ENCODE measurements around the gene FRY. TPM values are rescaled to one million over a fixed set of nuclear protein-coding genes. Genes with fewer than 3 reads are reported as not detected.
A peak's percentile ranks its signal among the peaks of the same experiment; 100 is the strongest.

FRY gene
- total and polyA plus RNA-seq, 2 of the 13 experiments (the other 11 are each of a cell fraction or from before 2014, with no cell fraction given), result 8.2 to 13.1 TPM

GRCh38 chr13:32059511-32059984 is 28.0 kb downstream of the FRY start (continued):
- TF ChIP-seq ZNF580 (CRISPR knock-in tag; IDR thresholded peaks at IDR 0.05; ENCODE audit: borderline replicate concordance, low read depth), result peak; percentile 67; the same call in 1 of the 2 replicates
- TF ChIP-seq GABPA (IDR thresholded peaks at IDR 0.05; ENCODE audit: low read depth, low read length), result no peak
- no peak; the same call in 1 of the 2 replicates for TF ChIP-seq GABPA (CRISPR knock-in tag; IDR thresholded peaks at IDR 0.05; ENCODE audit: low read depth)
- TF ChIP-seq BCL6 (CRISPR knock-in tag; IDR thresholded peaks at IDR 0.05), result peak; percentile 78

GRCh38 chr13:32060401-32060878 is 28.9 kb downstream of the FRY start:
- Histone ChIP-seq H3K9me3 (ENCODE audit: low read length) (no peaks in the 10 kb centered on the region), H2AFZ (ENCODE audit: low read length) (peak overlapping the region; percentile 78), H4K20me1 (ENCODE audit: insufficient read depth, low read length) (no peaks in the 10 kb centered on the region), H3K36me3 (replicated peaks in 1 of 2; ENCODE audit: control insufficient read depth in 1 of 2, insufficient read depth in 2 of 2, low read length in 2 of 2) (no peaks in the 10 kb centered on the region), H3K9ac (ENCODE audit: insufficient read depth, low read depth, low read length) (peak overlapping the region; percentile 24), H3K4me1 (ENCODE audit: insufficient read depth, low read length) (peaks cover 82% of the 10 kb centered on the region), H3K79me2 (ENCODE audit: insufficient read depth, low read length) (peaks cover 8% of the 10 kb centered on the region), H3K4me2 (ENCODE audit: low read depth, low read length) (peak overlapping the region; percentile 59), H3K4me3 (replicated peaks in 1 of 3; ENCODE audit: insufficient read depth in 1 of 3, low read depth in 2 of 3, low read length in 3 of 3) (no peak overlapping the region; a peak in 1 of 6 replicates), H3K27me3 (ENCODE audit: control insufficient read depth in 1 of 2, insufficient read depth in 2 of 2, low read length in 2 of 2) (no peaks in the 10 kb centered on the region), H3K27ac (ENCODE audit: extremely low read length, insufficient read depth, low read length) (peak overlapping the region; percentile 90)
- TF ChIP-seq BRD4 (CRISPR knock-in tag; IDR thresholded peaks at IDR 0.05) (0 out of 2 replicates have a peak, but pooled peaks have one; percentile 40), GATAD2A (CRISPR knock-in tag; IDR thresholded peaks at IDR 0.05) (peak; percentile 18; the same call in 1 of the 2 replicates), MYPOP (CRISPR knock-in tag; IDR thresholded peaks at IDR 0.05) (0 out of 2 replicates have a peak, but pooled peaks have one; percentile 0), BCL6 (CRISPR knock-in tag; IDR thresholded peaks at IDR 0.05) (0 out of 2 replicates have a peak, but pooled peaks have one; percentile 20), HOMEZ (CRISPR knock-in tag; IDR thresholded peaks at IDR 0.05; ENCODE audit: low read depth) (peak; percentile 28; the same call in 1 of the 2 replicates), ZNF556 (CRISPR knock-in tag; IDR thresholded peaks at IDR 0.05; ENCODE audit: borderline replicate concordance) (no peak), ZNF777 (CRISPR knock-in tag; IDR thresholded peaks at IDR 0.05) (no peak), ZNF691 (CRISPR knock-in tag; IDR thresholded peaks at IDR 0.05; ENCODE audit: borderline replicate concordance, low read depth) (no peak), STAG1 (CRISPR knock-in tag; IDR thresholded peaks at IDR 0.05) (peak; percentile 18; the same call in 1 of the 2 replicates), ZBTB4 (CRISPR knock-in tag; IDR thresholded peaks at IDR 0.05; ENCODE audit: borderline replicate concordance) (peak; percentile 39; the same call in 1 of the 2 replicates), SALL1 (CRISPR knock-in tag; IDR thresholded peaks at IDR 0.05) (peak; percentile 51)
- ATAC-seq, result peak; percentile 29; the same call in 2 of the 3 replicates
- BruUV-seq (replicated peaks), result no TSS peak
- intact Hi-C loops (cut with micrococcal nuclease; ENCODE audit: unreplicated experiment) (no loop called here), in situ Hi-C loops (cut with HindIII; ENCODE audit: extremely low pct_ligation_motif_present, low pct_unique_long_range_greater_than_20kb) (no loop called here)
- WGBS (ENCODE audit: low lambda C conversion rate), result 62% methylated on average over 5 of the region's 5 CpGs
- ChIA-PET CTCF (ENCODE audit: low intra/inter-chr PET ratio, low total read pairs) (no interaction called here), POLR2A (interaction anchor here (1.0 to 1.6 kb wide), 5 partner anchors 12 to 26 kb away, joined by 4 to 6 read pairs (median 4); no protein-coding TSS in a partner anchor)
- peak; percentile 40 for DNase-seq (ENCODE audit: low spot score)
- no peak for FAIRE-seq

Measured in HepG2 (cell line).